Posterior cingulate gyrus (tissue), 11 donors: ENCODE results near the gene FCHO2.
A peak's percentile ranks its signal among the peaks of the same experiment; 100 is the strongest.
"Not testable (repeated sequence)": the region's sequence is repeated elsewhere in the genome, so short reads cannot be mapped to it uniquely, and the experiment has no call there.

Experiments
- DNase-seq, 10 donors: peaks; one replicate each; pipeline versions ENCODE4 v3.0.0 to v3.0.0-alpha.2; 2020 to 2021; ENCODE audit warnings: mixed read lengths in 3 of 10
- intact Hi-C: fragments of 100-400 bp; cut with DNase I; formaldehyde crosslinking; loops from one replicate; pipeline ENCODE4 v1.15.1; 2023

Gene FCHO2

GRCh38 chr5:72955768-72956323, at the start of gene FCHO2:
Gene FCHO2 (plus strand): TSS chr5:72956041. CDS start chr5:72956097, 56 bp downstream.
- intact Hi-C loops = loop anchor here (2.0 to 10.0 kb wide), 4 partner anchors 107 to 341 kb away; partner anchors contain the start of gene TNPO1
- DNase-seq = peak; percentile 93 to 99 (median 96)

GRCh38 chr5:72906806-72907205, 49.0 kb upstream of the FCHO2 start:
- no peak for DNase-seq
- intact Hi-C loops = no loop called here

GRCh38 chr5:72908664-72909063, 47.2 kb upstream of the FCHO2 start:
- intact Hi-C loops = no loop called here
- no peak for DNase-seq

GRCh38 chr5:72917371-72917776, 38.5 kb upstream of the FCHO2 start:
- intact Hi-C loops = no loop called here
- DNase-seq = no peak

- intact Hi-C loops = no loop called here
- DNase-seq = no peak
Measured at GRCh38 chr5:72920690-72921502, 34.9 kb upstream of the FCHO2 start.

GRCh38 chr5:72921886-72922285, 34.0 kb upstream of the FCHO2 start:
- no peak for DNase-seq
- intact Hi-C loops = no loop called here

- intact Hi-C loops = no loop called here
- DNase-seq = no peak
Measured at GRCh38 chr5:72922422-72922821, 33.4 kb upstream of the FCHO2 start.

GRCh38 chr5:72925336-72926010, 30.4 kb upstream of the FCHO2 start:
- DNase-seq = peak in 1 of 10 donors; percentile 80
- intact Hi-C loops = no loop called here

- intact Hi-C loops = not testable (repeated sequence)
Measured at GRCh38 chr5:72932686-72933085, 23.2 kb upstream of the FCHO2 start.

GRCh38 chr5:72934953-72935725, 20.7 kb upstream of the FCHO2 start:
- intact Hi-C loops, DNase-seq: not testable (repeated sequence)

More at GRCh38 chr5:72932686-72933085, 23.2 kb upstream of the FCHO2 start:
- DNase-seq = not testable (repeated sequence)

GRCh38 chr5:72936893-72937292, 18.9 kb upstream of the FCHO2 start:
- intact Hi-C loops = no loop called here
- DNase-seq = peak in 1 of 10 donors; percentile 25

GRCh38 chr5:72937517-72938061, 18.3 kb upstream of the FCHO2 start:
- no peak for DNase-seq
- intact Hi-C loops = no loop called here

GRCh38 chr5:72938206-72938605, 17.6 kb upstream of the FCHO2 start:
- no peak for DNase-seq
- intact Hi-C loops = no loop called here

GRCh38 chr5:72940082-72940481, 15.8 kb upstream of the FCHO2 start:
- DNase-seq = no peak
- intact Hi-C loops = no loop called here

- intact Hi-C loops = no loop called here
Measured at GRCh38 chr5:72943307-72943706, 12.5 kb upstream of the FCHO2 start.

GRCh38 chr5:72947498-72947897, 8.3 kb upstream of the FCHO2 start:
- intact Hi-C loops = no loop called here

More at GRCh38 chr5:72943307-72943706, 12.5 kb upstream of the FCHO2 start:
- DNase-seq = no peak

GRCh38 chr5:72949481-72949880, 6.4 kb upstream of the FCHO2 start:
- no peak for DNase-seq
- intact Hi-C loops = no loop called here

More at GRCh38 chr5:72947498-72947897, 8.3 kb upstream of the FCHO2 start:
- DNase-seq = no peak

GRCh38 chr5:72951671-72952468, 4.0 kb upstream of the FCHO2 start:
- no peak for DNase-seq
- intact Hi-C loops = loop anchor here (10.0 kb wide), 1 partner anchor 337 kb away; no protein-coding TSS in a partner anchor

GRCh38 chr5:72954389-72954788, 1.5 kb upstream of the FCHO2 start:
- intact Hi-C loops = loop anchor here (2.0 to 10.0 kb wide), 3 partner anchors 106 to 340 kb away; partner anchors contain the start of gene TNPO1
- DNase-seq = no peak
